ENCODE results near the gene CLCN3. TPM values are rescaled to one million over a fixed set of nuclear protein-coding genes. Genes with fewer than 3 reads are reported as not detected.
A peak's percentile ranks its signal among the peaks of the same experiment; 100 is the strongest.

Gene CLCN3
- total RNA-seq, 5 donors from 2014 or later (not counting 1 experiment from before 2014, with no cell fraction given) = 17.3 to 33.7 (median 30.8) TPM

- peaks cover 52 to 65% (median 52%) of the 10 kb centered on the region in 3 donors for H3K4me1 Mint-ChIP-seq
- H3K27me3 Mint-ChIP-seq = no peaks in the 10 kb centered on the region
- ChIA-PET POLR2A (interaction anchor here in 1 of 2 donors (0.9 kb wide), 1 partner anchor 52 kb away, joined by 4 read pairs; no protein-coding TSS in a partner anchor), CTCF (no interaction called here)
- H3K4me1 ChIP-seq (ENCODE audit: control insufficient read depth in 1 of 2, extremely low read depth in 1 of 2, insufficient read depth in 2 of 2, low read length in 2 of 2) = peaks cover 23 to 32% of the 10 kb centered on the region in 2 experiments
- no peak overlapping the region for H3K4me3 Mint-ChIP-seq
- peak overlapping the region; percentile 40 to 44 for H3K27ac Mint-ChIP-seq
- no peak overlapping the region for H3K27ac ChIP-seq (ENCODE audit: low read length)
- H3K9me3 Mint-ChIP-seq = no peaks in the 10 kb centered on the region
- no peak overlapping the region for H3K4me3 ChIP-seq (ENCODE audit: control insufficient read depth in 1 of 2, extremely low read depth in 1 of 2, low read length in 1 of 2)
- no peaks in the 10 kb centered on the region for H3K36me3 Mint-ChIP-seq
- no peaks in the 10 kb centered on the region for H3K36me3 ChIP-seq (ENCODE audit: control insufficient read depth in 2 of 2, extremely low read depth in 1 of 2, insufficient read depth in 1 of 2, low read length in 1 of 2)
- H3K27me3 ChIP-seq (replicated peaks in 1 of 2; ENCODE audit: control insufficient read depth in 2 of 2, extremely low read depth in 1 of 2, insufficient read depth in 2 of 2, low read length in 1 of 2) = no peaks in the 10 kb centered on the region
- no peaks in the 10 kb centered on the region for H3K9me3 ChIP-seq
- no peak for ATAC-seq (replicated peaks in 1 of 4)
- DNase-seq = no peak
Measured at GRCh38 chr4:169616846-169617245, 3.5 kb upstream of the CLCN3 start.

GRCh38 chr4:169617306-169617705 lies 3.1 kb upstream of the CLCN3 start:
- Mint-ChIP-seq H3K9me3 (no peaks in the 10 kb centered on the region), H3K36me3 (no peaks in the 10 kb centered on the region), H3K4me1 (peaks cover 54 to 65% (median 55%) of the 10 kb centered on the region in 3 donors), H3K27me3 (no peaks in the 10 kb centered on the region), H3K27ac (peak overlapping the region; percentile 16 to 40), H3K4me3 (no peak overlapping the region)
- no CpG with 5 or more reads among the region's 2 CpGs for WGBS (ENCODE audit: insufficient coverage)
- H3K27me3 ChIP-seq (replicated peaks in 1 of 2; ENCODE audit: control insufficient read depth in 2 of 2, extremely low read depth in 1 of 2, insufficient read depth in 2 of 2, low read length in 1 of 2) = no peaks in the 10 kb centered on the region
- no peaks in the 10 kb centered on the region for H3K9me3 ChIP-seq
- H3K27ac ChIP-seq (ENCODE audit: low read length) = no peak overlapping the region
- H3K36me3 ChIP-seq (ENCODE audit: control insufficient read depth in 2 of 2, extremely low read depth in 1 of 2, insufficient read depth in 1 of 2, low read length in 1 of 2) = no peaks in the 10 kb centered on the region
- ATAC-seq (replicated peaks in 1 of 4) = no peak
- no peak overlapping the region for H3K4me3 ChIP-seq (ENCODE audit: control insufficient read depth in 1 of 2, extremely low read depth in 1 of 2, low read length in 1 of 2)
- ChIA-PET POLR2A (no interaction called here), CTCF (no interaction called here)
- DNase-seq = no peak
- peaks cover 24 to 37% of the 10 kb centered on the region in 2 experiments for H3K4me1 ChIP-seq (ENCODE audit: control insufficient read depth in 1 of 2, extremely low read depth in 1 of 2, insufficient read depth in 2 of 2, low read length in 2 of 2)

GRCh38 chr4:169618286-169618685 lies 2.1 kb upstream of the CLCN3 start:
- Mint-ChIP-seq H3K4me3 (peak overlapping the region; percentile 44 to 99 (median 97)), H3K27ac (peak overlapping the region; percentile 89 to 99), H3K4me1 (peaks cover 55 to 66% (median 57%) of the 10 kb centered on the region in 3 donors), H3K36me3 (no peaks in the 10 kb centered on the region), H3K27me3 (no peaks in the 10 kb centered on the region), H3K9me3 (no peaks in the 10 kb centered on the region)
- ChIA-PET CTCF (no interaction called here), POLR2A (no interaction called here)
- DNase-seq (peak in 2 of 35 experiments; percentile 9 to 46), ATAC-seq (replicated peaks in 1 of 4) (no peak)
- Histone ChIP-seq H3K4me3 (ENCODE audit: control insufficient read depth in 1 of 2, extremely low read depth in 1 of 2, low read length in 1 of 2) (no peak overlapping the region), H3K4me1 (ENCODE audit: control insufficient read depth in 1 of 2, extremely low read depth in 1 of 2, insufficient read depth in 2 of 2, low read length in 2 of 2) (peaks cover 23 to 33% of the 10 kb centered on the region in 2 experiments), H3K36me3 (ENCODE audit: control insufficient read depth in 2 of 2, extremely low read depth in 1 of 2, insufficient read depth in 1 of 2, low read length in 1 of 2) (no peaks in the 10 kb centered on the region), H3K9me3 (no peaks in the 10 kb centered on the region), H3K27ac (ENCODE audit: low read length) (no peak overlapping the region), H3K27me3 (replicated peaks in 1 of 2; ENCODE audit: control insufficient read depth in 2 of 2, extremely low read depth in 1 of 2, insufficient read depth in 2 of 2, low read length in 1 of 2) (no peaks in the 10 kb centered on the region)
- 0% methylated on average over 1 of the region's 3 CpGs for WGBS (ENCODE audit: insufficient coverage)

GRCh38 chr4:169618986-169619385 lies 1.4 kb upstream of the CLCN3 start:
- H3K9me3 Mint-ChIP-seq = no peaks in the 10 kb centered on the region
- peaks cover 59 to 68% (median 61%) of the 10 kb centered on the region in 3 donors for H3K4me1 Mint-ChIP-seq
- peak overlapping the region; percentile 99 for H3K27ac Mint-ChIP-seq
- H3K4me3 Mint-ChIP-seq = peak overlapping the region; percentile 97 to 99 (median 99)
- H3K36me3 Mint-ChIP-seq = peaks cover 3% of the 10 kb centered on the region
- ATAC-seq (replicated peaks in 1 of 4) = no peak
- Histone ChIP-seq H3K27me3 (replicated peaks in 1 of 2; ENCODE audit: control insufficient read depth in 2 of 2, extremely low read depth in 1 of 2, insufficient read depth in 2 of 2, low read length in 1 of 2) (no peaks in the 10 kb centered on the region), H3K27ac (ENCODE audit: low read length) (peak overlapping the region; percentile 98), H3K4me1 (ENCODE audit: control insufficient read depth in 1 of 2, extremely low read depth in 1 of 2, insufficient read depth in 2 of 2, low read length in 2 of 2) (peaks cover 22 to 28% of the 10 kb centered on the region in 2 experiments), H3K4me3 (ENCODE audit: control insufficient read depth in 1 of 2, extremely low read depth in 1 of 2, low read length in 1 of 2) (peak overlapping the region in 1 of 2 donors; percentile 85), H3K36me3 (ENCODE audit: control insufficient read depth in 2 of 2, extremely low read depth in 1 of 2, insufficient read depth in 1 of 2, low read length in 1 of 2) (no peaks in the 10 kb centered on the region), H3K9me3 (no peaks in the 10 kb centered on the region)
- POLR2A ChIA-PET = interaction anchor here (0.6 to 2.0 kb wide), 6 partner anchors 7 to 609 kb away, joined by 3 to 32 read pairs (median 4); partner anchors contain the start of genes CBR4 (in 1 of the 2) and NEK1 (in 1 of the 2)
- no CpG with 5 or more reads among the region's 4 CpGs for WGBS (ENCODE audit: insufficient coverage)
- no peak for DNase-seq
- no peaks in the 10 kb centered on the region for H3K27me3 Mint-ChIP-seq
- CTCF ChIA-PET = interaction anchor here (0.9 to 2.1 kb wide), 4 partner anchors 7 to 42 kb away, joined by 3 to 10 read pairs (median 4); no protein-coding TSS in a partner anchor

GRCh38 chr4:169619518-169619957 lies 840 bp upstream of the CLCN3 start:
- peak overlapping the region; percentile 85 to 95 for H3K4me3 ChIP-seq (ENCODE audit: control insufficient read depth in 1 of 2, extremely low read depth in 1 of 2, low read length in 1 of 2)
- WGBS (ENCODE audit: insufficient coverage) = 2% methylated on average over 6 of the region's 12 CpGs
- ChIA-PET POLR2A (interaction anchor here (0.6 to 2.0 kb wide), 6 partner anchors 8 to 609 kb away, joined by 3 to 32 read pairs (median 3); partner anchors contain the start of genes CBR4 (in 1 of the 2) and NEK1 (in 1 of the 2)), CTCF (interaction anchor here (0.6 to 2.1 kb wide), 7 partner anchors 8 to 49 kb away, joined by 3 to 10 read pairs (median 3); no protein-coding TSS in a partner anchor)
- H3K4me3 Mint-ChIP-seq = peak overlapping the region; percentile 97 to 99 (median 99)
- H3K27me3 Mint-ChIP-seq = no peaks in the 10 kb centered on the region
- H3K36me3 Mint-ChIP-seq = peaks cover 3% of the 10 kb centered on the region
- peaks cover 22 to 28% of the 10 kb centered on the region in 2 experiments for H3K4me1 ChIP-seq (ENCODE audit: control insufficient read depth in 1 of 2, extremely low read depth in 1 of 2, insufficient read depth in 2 of 2, low read length in 2 of 2)
- H3K36me3 ChIP-seq (ENCODE audit: control insufficient read depth in 2 of 2, extremely low read depth in 1 of 2, insufficient read depth in 1 of 2, low read length in 1 of 2) = no peaks in the 10 kb centered on the region
- H3K4me1 Mint-ChIP-seq = peaks cover 60 to 68% (median 61%) of the 10 kb centered on the region in 3 donors
- H3K9me3 ChIP-seq = no peaks in the 10 kb centered on the region
- peak overlapping the region; percentile 98 for H3K27ac ChIP-seq (ENCODE audit: low read length)
- peak overlapping the region; percentile 99 for H3K27ac Mint-ChIP-seq
- peak; percentile 7 to 79 (median 46) for DNase-seq
- H3K9me3 Mint-ChIP-seq = no peaks in the 10 kb centered on the region
- H3K27me3 ChIP-seq (replicated peaks in 1 of 2; ENCODE audit: control insufficient read depth in 2 of 2, extremely low read depth in 1 of 2, insufficient read depth in 2 of 2, low read length in 1 of 2) = no peaks in the 10 kb centered on the region
- peak; percentile 37 to 51 (median 44) for ATAC-seq (replicated peaks in 1 of 4)

GRCh38 chr4:169620880-169621248 lies 486 bp downstream of the CLCN3 start:
- no peaks in the 10 kb centered on the region for H3K9me3 Mint-ChIP-seq
- CTCF ChIA-PET = interaction anchor here in 1 of 2 donors (1.5 to 2.1 kb wide), 3 partner anchors 8 to 39 kb away, joined by 3 to 19 read pairs (median 10); partner anchors contain the start of gene NEK1
- 0% methylated on average over 4 of the region's 14 CpGs for WGBS (ENCODE audit: insufficient coverage)

More at GRCh38 chr4:169620880-169621248, 486 bp downstream of the CLCN3 start:
- Histone ChIP-seq H3K27me3 (replicated peaks in 1 of 2; ENCODE audit: control insufficient read depth in 2 of 2, extremely low read depth in 1 of 2, insufficient read depth in 2 of 2, low read length in 1 of 2) (no peaks in the 10 kb centered on the region), H3K36me3 (ENCODE audit: control insufficient read depth in 2 of 2, extremely low read depth in 1 of 2, insufficient read depth in 1 of 2, low read length in 1 of 2) (no peaks in the 10 kb centered on the region), H3K4me3 (ENCODE audit: control insufficient read depth in 1 of 2, extremely low read depth in 1 of 2, low read length in 1 of 2) (peak overlapping the region; percentile 85 to 95), H3K4me1 (ENCODE audit: control insufficient read depth in 1 of 2, extremely low read depth in 1 of 2, insufficient read depth in 2 of 2, low read length in 2 of 2) (peaks cover 22 to 28% of the 10 kb centered on the region in 2 experiments), H3K27ac (ENCODE audit: low read length) (peak overlapping the region; percentile 98), H3K9me3 (no peaks in the 10 kb centered on the region)
- peak overlapping the region; percentile 99 for H3K27ac Mint-ChIP-seq
- POLR2A ChIA-PET = interaction anchor here (0.6 to 2.6 kb wide), 6 partner anchors 9 to 40 kb away, joined by 3 to 11 read pairs (median 4); no protein-coding TSS in a partner anchor
- no peaks in the 10 kb centered on the region for H3K27me3 Mint-ChIP-seq
- peaks cover 66 to 72% (median 69%) of the 10 kb centered on the region in 3 donors for H3K4me1 Mint-ChIP-seq
- ATAC-seq (replicated peaks in 1 of 4) (no peak), DNase-seq (peak in 30 of 35 experiments; percentile 5 to 56 (median 22))
- H3K36me3 Mint-ChIP-seq = peaks cover 6% of the 10 kb centered on the region
- H3K4me3 Mint-ChIP-seq = peak overlapping the region; percentile 97 to 99 (median 99)

Data from T-cell (primary cell).